ENCODE results near the gene TERT.

Gene TERT

GRCh38 chr5:1319436-1320256 is 24.8 kb upstream of the TERT start:
- H3K4me3 ChIP-seq (ENCODE audit: low read depth, low read length) = no peak overlapping the region

- no peak overlapping the region for H3K4me3 ChIP-seq (ENCODE audit: low read depth, low read length)
These were observed 23.9 kb upstream of the TERT start for GRCh38 chr5:1318659-1319251.

GRCh38 chr5:1317921-1318565 is 23.2 kb upstream of the TERT start:
- no peak overlapping the region for H3K4me3 ChIP-seq (ENCODE audit: low read depth, low read length)

- H3K4me3 ChIP-seq (ENCODE audit: low read depth, low read length) = no peak overlapping the region
These were observed 21.9 kb upstream of the TERT start for GRCh38 chr5:1316588-1317340.

GRCh38 chr5:1315709-1316587 is 21.1 kb upstream of the TERT start:
- no peak overlapping the region for H3K4me3 ChIP-seq (ENCODE audit: low read depth, low read length)

- no peak overlapping the region for H3K4me3 ChIP-seq (ENCODE audit: low read depth, low read length)
These were observed 20.3 kb upstream of the TERT start for GRCh38 chr5:1315018-1315708.

DNA sequence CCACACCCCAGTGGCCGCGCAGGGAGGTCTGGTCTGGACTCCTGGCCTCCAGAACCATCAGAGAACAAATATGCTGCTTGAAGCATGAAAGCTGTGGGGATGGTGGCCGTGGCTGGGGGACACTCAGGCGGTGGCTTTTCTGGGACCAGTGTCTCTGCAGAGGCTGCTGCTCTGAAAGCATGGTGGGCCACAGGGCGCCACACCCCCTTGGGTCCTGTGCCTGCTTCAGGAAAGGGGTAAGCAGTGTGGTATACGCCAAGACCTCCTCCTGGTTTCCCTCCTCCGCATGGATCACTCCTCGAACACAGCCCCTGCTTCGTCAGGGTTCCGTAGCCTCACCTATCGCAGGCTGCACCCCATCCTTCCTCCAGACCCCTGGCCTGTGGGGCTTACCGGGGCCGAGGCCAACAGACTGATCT is 19.7 kb upstream of the TERT start:
- no peak overlapping the region for H3K4me3 ChIP-seq (ENCODE audit: low read depth, low read length)

DNA sequence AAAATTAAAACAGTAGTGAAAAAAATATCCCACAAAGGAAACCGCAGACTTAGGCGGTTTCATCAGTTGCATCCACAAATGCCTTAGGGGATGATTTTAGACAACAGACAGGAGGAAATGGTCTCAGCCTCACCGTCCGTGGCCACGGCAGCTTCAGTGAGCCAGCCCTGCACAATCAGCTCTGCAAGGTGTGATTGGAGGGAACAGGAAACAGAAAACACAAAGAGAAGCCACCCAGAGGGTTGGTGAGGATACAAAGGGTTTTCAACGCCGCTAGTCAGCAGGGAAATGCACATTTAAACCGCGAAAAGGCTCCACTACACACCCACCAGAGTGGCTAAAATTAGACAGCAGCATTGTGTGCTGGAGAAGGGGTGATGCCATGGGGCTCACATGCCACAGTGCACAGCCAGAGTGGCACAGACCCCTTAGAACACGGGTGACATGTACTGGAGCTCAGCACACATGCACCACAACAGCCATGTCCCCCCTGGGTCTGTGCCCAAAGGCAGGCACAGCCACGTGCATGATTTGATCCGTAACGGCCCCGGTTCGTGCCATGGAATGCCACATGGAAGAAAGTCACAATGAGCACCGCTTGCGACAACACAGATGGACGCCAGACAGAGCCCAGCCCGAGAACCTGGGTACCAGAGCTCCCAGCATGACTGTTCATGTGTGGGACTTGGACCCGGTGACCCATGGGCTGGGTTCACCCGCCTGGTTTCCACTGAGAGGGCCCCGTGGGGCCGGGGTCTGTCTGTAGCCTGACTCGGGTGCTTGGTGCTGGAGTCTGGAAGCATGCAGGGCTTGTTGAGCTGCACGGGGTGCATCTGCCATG is 18.3 kb upstream of the TERT start:
- H3K4me3 ChIP-seq (ENCODE audit: low read depth, low read length) = no peak overlapping the region

DNA sequence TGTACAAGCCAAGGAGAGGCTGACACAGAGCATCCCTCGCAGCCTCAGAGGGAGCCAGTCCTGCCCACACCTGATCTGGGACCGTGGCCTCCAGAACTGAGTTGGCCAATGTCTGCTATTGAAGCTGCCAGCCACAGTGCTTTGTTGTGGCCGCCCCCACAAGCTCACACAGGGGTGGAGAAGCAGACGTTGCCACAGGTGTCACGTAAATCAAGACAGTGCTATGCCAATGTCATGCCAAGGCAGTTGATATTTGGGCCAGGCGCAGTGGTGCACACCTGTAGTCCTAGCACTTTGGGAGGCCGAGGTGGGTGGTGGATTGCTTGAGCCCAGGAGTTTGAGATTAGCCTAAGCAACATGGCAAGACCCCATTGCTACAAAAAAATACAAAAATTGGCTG is 17.3 kb upstream of the TERT start:
- no peak overlapping the region for H3K4me3 ChIP-seq (ENCODE audit: low read depth, low read length)

DNA sequence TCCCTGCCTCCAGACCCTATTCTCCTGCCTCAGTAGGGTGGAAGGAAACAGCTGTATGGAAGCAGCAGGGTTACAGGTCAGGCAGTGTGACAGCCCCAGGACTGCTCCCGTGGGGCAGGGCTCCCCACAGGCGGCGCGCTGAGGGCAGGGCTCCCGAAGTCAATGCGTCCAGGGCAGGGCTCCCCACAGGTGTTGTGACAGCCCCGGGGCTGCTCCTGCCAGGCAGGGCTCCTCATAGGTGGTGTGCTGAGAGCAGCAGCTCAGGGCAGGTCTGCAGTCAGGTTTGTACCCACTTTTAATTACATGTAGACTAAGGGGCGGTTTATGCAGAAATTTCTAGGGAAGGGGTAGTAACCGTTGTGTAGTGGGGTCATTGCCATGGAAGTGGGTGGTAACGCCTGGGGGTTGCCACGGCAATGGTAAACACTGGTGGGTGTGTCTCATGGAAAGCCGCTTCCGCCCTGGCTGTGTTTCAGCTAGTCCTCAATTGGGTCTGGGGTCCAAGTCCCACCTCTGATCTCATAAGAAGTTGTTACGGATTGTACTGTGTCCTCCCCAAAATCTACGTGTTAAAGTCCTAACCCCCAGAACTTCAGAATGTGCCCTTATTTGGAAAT is 16.7 kb upstream of the TERT start:
- no peak overlapping the region for H3K4me3 ChIP-seq (ENCODE audit: low read depth, low read length)

DNA sequence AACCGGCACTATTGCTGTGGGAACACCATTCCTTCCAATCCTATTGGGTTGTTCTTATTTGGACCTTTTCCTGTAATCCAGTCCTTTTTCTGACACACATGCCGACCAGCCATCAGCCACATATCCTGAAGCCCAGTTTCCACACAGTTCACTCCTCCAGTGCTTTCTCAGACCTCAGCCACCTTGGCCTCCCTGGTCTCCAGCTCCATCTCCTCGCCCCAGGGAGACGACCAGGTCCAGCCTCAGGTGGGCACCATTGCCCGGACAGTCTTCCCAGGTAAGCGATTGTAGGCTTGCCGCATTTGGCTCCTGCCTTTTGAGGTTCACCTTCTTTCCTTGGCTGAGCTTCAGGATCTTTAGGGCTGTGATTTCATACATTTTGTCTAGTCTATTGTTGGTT is 15.2 kb upstream of the TERT start:
- H3K4me3 ChIP-seq (ENCODE audit: low read depth, low read length) = no peak overlapping the region

GRCh38 chr5:1304033-1304432 is 9.2 kb upstream of the TERT start:
- no peak overlapping the region for H3K4me3 ChIP-seq (ENCODE audit: low read depth, low read length)

- H3K4me3 ChIP-seq (ENCODE audit: low read depth, low read length) = no peak overlapping the region
These were observed 7.4 kb upstream of the TERT start for GRCh38 chr5:1302258-1302657.

DNA sequence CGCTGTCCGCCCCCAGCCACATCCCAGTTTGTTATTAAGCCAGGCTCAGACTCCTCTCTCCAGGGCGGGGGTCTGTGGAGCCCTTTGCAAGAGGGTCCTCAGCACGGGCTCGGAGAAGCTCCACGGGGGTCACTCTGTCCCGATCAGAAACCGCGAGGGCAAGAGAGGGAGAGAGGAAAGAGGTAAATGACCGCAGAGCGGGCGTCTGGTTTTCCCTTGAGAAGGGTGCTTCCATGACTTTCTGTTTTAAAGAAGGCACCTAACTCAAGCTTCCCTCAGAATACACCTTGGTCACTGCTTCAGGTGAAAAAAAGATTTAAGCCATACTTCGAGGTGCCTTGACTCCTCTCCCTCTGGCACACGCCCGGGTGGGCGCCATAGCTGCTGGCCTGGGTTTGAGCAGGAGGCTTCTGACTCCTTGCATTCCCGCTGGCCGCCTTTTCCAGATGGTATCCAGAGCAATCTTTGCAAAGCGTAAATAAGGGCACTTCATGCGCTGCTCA is 5.8 kb upstream of the TERT start:
- no peak overlapping the region for H3K4me3 ChIP-seq (ENCODE audit: low read depth, low read length)

DNA sequence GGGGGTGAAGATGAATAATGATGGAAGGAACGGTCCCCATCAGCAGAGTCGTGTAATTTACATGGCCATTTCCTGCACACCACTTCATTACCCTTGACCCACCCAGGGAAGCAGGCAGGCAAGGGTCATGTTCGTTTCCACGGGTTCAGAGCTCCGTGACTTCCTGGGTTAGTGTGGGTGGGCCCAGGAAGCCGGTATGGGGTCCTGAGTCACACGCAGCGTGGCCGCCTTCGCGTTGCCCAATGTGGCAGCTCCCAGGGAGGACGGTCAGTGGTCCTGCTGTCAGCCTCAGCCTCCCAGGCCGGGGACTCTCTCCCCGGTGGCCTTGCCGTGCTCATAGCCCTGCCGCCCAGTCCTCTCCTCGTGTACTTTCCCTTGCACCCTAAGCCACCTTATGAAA is 5.1 kb upstream of the TERT start:
- H3K4me3 ChIP-seq (ENCODE audit: low read depth, low read length) = no peak overlapping the region

DNA sequence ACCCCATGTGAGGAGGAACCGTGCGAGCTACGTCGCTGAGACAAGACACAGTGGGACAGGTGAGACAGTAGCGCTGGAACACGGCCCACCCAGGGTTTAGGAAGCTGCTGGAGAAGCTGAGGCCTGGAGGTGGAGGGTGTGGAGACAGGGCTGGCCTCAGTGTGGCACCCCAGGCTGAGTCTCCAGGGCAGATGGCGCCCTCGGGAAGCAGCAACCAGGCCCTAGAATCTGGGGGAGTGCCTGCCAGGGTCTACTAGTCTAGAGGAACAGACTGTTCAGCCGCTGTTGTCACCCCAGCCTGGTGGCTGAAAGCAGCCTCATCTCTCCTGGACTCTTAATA is 4.6 kb upstream of the TERT start:
- no peak overlapping the region for H3K4me3 ChIP-seq (ENCODE audit: low read depth, low read length)

GRCh38 chr5:1298723-1299510 is 4.0 kb upstream of the TERT start:
- no peak overlapping the region for H3K4me3 ChIP-seq (ENCODE audit: low read depth, low read length)

DNA sequence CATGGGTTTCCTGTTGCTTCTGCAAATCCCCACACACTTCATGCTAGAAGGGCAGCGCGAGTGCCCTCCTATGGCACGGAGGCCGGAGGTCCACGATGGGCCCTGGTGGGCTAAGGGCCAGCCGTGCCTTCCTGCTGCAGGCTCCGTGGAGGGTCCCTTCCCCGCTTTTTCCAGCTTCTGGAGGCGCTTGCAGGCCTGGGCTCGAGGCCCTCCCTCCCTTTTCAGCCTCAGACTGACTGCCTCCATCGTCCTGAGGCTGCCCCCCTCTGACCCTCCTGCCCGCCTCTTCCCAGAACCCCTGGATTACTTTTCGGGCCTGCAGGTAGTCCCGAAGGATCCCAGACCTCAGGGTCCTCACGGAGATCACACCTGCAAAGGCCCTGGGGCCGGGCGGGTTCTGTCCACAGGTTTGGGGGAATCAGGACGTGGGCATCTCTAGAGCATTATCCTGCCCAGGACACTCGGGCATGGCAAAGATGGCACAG is 3.2 kb upstream of the TERT start:
- H3K4me3 ChIP-seq (ENCODE audit: low read depth, low read length) = no peak overlapping the region
